K562 (cell line): ENCODE results near the gene CFAP251. TPM values are rescaled to one million over a fixed set of nuclear protein-coding genes. Genes with fewer than 3 reads are reported as not detected.

Experiments used
- BCOR ChIP-seq: fragments of 450-650 bp; IDR thresholded peaks from 2 replicates; pipeline ENCODE4 v1.6.1; 2016
- FOXK1 ChIP-seq: sonication (generic); formaldehyde crosslinking; IDR thresholded peaks from 2 replicates; pipeline ENCODE4 v1.8.0; 2022; ENCODE audit warnings: missing genetic modification reagents, mild to moderate bottlenecking, borderline replicate concordance
- NEUROD1 ChIP-seq: fragments of 150-350 bp; IDR thresholded peaks from 2 replicates; pipeline ENCODE4 v1.6.1; 2014; ENCODE audit warnings: borderline replicate concordance, low read length, low read depth; ENCODE audit not compliant: partially characterized antibody
- PRMT5 ChIP-seq: sonication (generic); formaldehyde crosslinking; IDR thresholded peaks from 2 replicates; pipeline ENCODE4 v1.5.0; 2020; ENCODE audit warnings: missing genetic modification reagents
- PURB ChIP-seq: sonication (generic); formaldehyde crosslinking; IDR thresholded peaks from 2 replicates; pipeline ENCODE4 v1.9.0; 2021; ENCODE audit warnings: low read depth, mild to moderate bottlenecking, missing genetic modification reagents
- RHOXF2B ChIP-seq: fragments of 250-450 bp; sonication (Bioruptor Pico); conservative IDR thresholded peaks from 2 replicates; pipeline ENCODE4 v1.5.1; 2021
- SREBF1 ChIP-seq: fragments of 150-350 bp; IDR thresholded peaks from 2 replicates; pipeline ENCODE4 v1.6.1; 2014; ENCODE audit warnings: antibody characterized with exemption, low read depth, low read length, borderline replicate concordance
- STAG1 ChIP-seq: sonication (generic); formaldehyde crosslinking; IDR thresholded peaks from 2 replicates; pipeline ENCODE4 v1.5.0; 2020; ENCODE audit warnings: missing genetic modification reagents, borderline replicate concordance
- XRCC3 ChIP-seq: fragments of 450-650 bp; IDR thresholded peaks from 2 replicates; pipeline ENCODE4 v1.6.1; 2017; ENCODE audit warnings: mild to moderate bottlenecking, moderate library complexity
- ZNF436 ChIP-seq: fragments of 250-450, 450-650 bp; sonication (Bioruptor Pico); formaldehyde crosslinking; IDR thresholded peaks from 2 replicates; pipeline ENCODE4 v1.7.0; 2020; ENCODE audit warnings: mild to moderate bottlenecking
- polyA plus RNA-seq, 8 experiments: library from polyadenylated mRNA; depleted of rRNA in 4 of 8; stranded (reverse) in 5 of 8; unstranded in 3 of 8; fragments of >200 nt; fragmentation: Nextera tagmentation in 2 of 8; fragmentation: Illumina TruSeq in 1 of 8; extraction: Ambion mirVana in 2 of 8; extraction: Trizol in 1 of 8; gene quantifications; 2 replicates each; pipeline versions ENCODE4 v1.2.1 to v1.2.3, GENCODE V29; 2011 to 2014; ENCODE audit warnings: inconsistent platforms in 1 of 8, missing spikeins in 1 of 8
- total RNA-seq, 7 experiments: library from RNA; depleted of rRNA in 6 of 7; stranded (reverse); fragments of >200 nt in 6 of 7; fragmentation: Illumina TruSeq in 2 of 7; extraction: Trizol in 2 of 7; gene quantifications; 2 replicates each; pipeline versions ENCODE4 v1.2.1 to v1.2.3, GENCODE V29; 2011 to 2021; ENCODE audit warnings: low replicate concordance in 1 of 7
- TF ChIP-seq, protein P1 (sequence below): fragments of 450-650 bp; IDR thresholded peaks from 2 replicates; pipeline ENCODE4 v1.6.1; 2016
- TF ChIP-seq, protein P2 (sequence below), 2 experiments: fragments of 450-650 bp; IDR thresholded peaks; 2 replicates each; pipeline ENCODE4 v1.6.1; 2016; ENCODE audit warnings: mild to moderate bottlenecking in 2 of 2, borderline replicate concordance in 1 of 2, low read depth in 1 of 2, moderate library complexity in 1 of 2
- TF ChIP-seq, protein P3 (sequence below): fragments of 450-650 bp; IDR thresholded peaks from 2 replicates; pipeline ENCODE4 v1.6.1; 2018; ENCODE audit warnings: mild to moderate bottlenecking, low read depth; ENCODE audit not compliant: partially characterized antibody

CFAP251 gene
- total and polyA plus RNA-seq, 9 of the 15 experiments (the other 6 are each of a cell fraction or from before 2014, with no cell fraction given) = 16.6 to 31.0 (median 19.1) TPM

DNA sequence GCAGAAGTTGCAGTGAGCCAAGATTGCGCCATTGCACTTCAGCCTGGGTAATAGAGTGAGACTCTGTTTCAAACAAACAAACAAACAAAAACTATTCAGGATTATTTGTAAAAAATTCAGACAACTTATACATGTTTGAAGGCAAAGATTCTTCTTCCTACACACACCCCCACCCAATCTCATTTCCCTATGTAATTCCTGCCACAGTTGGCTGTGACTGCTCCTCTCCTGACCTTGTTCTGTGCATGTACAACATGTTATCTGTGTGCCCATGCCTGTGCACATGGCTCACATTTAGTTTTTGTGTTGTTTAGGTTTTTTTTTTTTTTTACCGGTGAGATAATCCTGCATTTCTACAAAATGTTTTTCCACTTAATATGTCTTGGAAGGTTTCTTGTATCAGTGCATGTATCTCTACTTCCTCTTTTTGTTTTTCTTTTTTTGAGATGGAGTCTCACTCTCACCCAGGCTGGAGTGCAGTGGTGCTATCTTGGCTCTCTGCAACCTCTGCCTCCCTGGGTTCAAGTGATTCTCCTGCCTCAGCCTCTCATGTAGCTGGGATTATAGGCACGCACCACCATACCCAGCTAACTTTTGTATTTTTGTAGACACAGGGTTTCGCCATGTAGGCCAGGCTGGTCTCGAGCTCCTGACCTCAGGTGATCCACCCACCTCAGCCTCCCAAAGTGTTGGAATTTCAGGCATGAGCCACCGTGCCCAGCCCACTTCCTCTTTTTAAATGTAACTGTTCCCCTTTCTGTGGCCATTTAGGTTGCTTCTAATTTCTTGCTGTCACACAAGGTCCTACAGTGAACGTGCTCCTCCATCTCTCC, 8.7 kb downstream of the CFAP251 start (continued):
- TF ChIP-seq NEUROD1 (no peak), PRMT5 (CRISPR knock-in tag) (no peak), RHOXF2B (CRISPR knock-in tag) (no peak), XRCC3 (no peak), PURB (CRISPR knock-in tag) (no peak), ZNF436 (no peak), SREBF1 (no peak), STAG1 (CRISPR knock-in tag) (no peak), BCOR (peak; percentile 59; the same call in 1 of the 2 replicates), FOXK1 (CRISPR knock-in tag) (0 out of 2 replicates have a peak, but pooled peaks have one; percentile 15)
- TF ChIP-seq, protein P1, sequence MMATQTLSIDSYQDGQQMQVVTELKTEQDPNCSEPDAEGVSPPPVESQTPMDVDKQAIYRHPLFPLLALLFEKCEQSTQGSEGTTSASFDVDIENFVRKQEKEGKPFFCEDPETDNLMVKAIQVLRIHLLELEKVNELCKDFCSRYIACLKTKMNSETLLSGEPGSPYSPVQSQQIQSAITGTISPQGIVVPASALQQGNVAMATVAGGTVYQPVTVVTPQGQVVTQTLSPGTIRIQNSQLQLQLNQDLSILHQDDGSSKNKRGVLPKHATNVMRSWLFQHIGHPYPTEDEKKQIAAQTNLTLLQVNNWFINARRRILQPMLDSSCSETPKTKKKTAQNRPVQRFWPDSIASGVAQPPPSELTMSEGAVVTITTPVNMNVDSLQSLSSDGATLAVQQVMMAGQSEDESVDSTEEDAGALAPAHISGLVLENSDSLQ = no peak
- TF ChIP-seq, protein P2, sequence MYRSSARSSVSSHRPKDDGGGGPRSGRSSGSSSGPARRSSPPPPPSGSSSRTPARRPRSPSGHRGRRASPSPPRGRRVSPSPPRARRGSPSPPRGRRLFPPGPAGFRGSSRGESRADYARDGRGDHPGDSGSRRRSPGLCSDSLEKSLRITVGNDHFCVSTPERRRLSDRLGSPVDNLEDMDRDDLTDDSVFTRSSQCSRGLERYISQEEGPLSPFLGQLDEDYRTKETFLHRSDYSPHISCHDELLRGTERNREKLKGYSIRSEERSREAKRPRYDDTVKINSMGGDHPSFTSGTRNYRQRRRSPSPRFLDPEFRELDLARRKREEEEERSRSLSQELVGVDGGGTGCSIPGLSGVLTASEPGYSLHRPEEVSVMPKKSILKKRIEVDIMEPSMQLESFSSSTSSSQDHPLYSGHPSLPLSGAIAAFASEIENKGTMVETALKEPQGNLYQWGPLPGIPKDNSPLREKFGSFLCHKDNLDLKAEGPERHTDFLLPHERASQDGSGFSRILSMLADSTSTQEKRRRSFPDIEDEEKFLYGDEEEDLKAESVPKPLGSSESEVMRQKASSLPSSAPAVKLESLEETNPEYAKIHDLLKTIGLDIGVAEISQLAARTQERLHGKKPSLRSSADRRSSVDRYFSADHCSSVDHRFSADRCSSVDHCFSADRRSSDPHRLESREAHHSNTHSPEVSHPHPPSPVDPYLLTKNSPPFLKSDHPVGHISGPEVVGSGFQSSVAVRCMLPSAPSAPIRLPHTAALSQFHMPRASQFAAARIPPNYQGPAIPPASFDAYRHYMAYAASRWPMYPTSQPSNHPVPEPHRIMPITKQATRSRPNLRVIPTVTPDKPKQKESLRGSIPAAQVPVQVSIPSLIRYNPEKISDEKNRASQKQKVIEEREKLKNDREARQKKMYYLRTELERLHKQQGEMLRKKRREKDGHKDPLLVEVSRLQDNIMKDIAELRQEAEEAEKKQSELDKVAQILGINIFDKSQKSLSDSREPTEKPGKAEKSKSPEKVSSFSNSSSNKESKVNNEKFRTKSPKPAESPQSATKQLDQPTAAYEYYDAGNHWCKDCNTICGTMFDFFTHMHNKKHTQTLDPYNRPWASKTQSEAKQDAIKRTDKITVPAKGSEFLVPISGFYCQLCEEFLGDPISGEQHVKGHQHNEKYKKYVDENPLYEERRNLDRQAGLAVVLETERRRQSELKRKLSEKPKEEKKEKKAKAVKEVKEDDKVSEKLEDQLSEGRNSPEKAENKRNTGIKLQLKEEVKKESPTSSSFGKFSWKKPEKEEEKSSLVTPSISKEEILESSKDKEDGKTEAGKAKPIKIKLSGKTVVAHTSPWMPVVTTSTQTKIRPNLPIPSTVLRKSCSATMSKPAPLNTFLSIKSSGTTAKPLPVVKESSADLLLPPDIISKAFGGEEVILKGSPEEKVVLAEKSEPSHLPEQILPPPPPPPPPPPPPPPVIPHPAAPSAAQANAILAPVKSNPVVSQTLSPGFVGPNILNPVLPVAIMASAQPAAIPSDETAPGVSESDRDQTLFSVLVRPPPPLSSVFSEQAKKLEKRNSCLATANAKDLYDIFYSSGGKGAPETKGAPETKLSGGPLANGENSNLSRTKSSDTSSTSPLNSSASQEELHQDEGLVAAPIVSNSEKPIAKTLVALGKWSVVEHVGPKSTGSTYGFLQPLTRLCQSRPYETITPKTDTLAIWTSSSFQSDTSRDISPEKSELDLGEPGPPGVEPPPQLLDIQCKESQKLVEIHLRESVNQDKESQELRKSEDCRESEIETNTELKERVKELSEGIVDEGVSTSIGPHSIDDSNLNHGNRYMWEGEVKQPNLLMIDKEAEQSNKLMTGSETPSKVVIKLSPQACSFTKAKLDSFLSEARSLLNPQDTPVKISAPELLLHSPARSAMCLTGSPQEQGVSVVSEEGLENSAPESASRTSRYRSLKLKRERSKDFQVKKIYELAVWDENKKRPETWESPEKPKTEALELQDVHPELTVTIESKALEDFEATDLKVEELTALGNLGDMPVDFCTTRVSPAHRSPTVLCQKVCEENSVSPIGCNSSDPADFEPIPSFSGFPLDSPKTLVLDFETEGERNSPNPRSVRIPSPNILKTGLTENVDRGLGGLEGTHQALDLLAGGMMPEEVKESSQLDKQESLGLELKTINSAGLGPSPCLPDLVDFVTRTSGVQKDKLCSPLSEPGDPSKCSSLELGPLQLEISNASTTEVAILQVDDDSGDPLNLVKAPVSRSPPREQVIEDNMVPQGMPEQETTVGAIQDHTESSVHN (IDR thresholded peaks at IDR 0.05; ENCODE audit: borderline replicate concordance in 1 of 2, low read depth in 1 of 2) = peak in 1 of 2 experiments; percentile 15; a peak in 1 of 4 replicates
- TF ChIP-seq, protein P3, sequence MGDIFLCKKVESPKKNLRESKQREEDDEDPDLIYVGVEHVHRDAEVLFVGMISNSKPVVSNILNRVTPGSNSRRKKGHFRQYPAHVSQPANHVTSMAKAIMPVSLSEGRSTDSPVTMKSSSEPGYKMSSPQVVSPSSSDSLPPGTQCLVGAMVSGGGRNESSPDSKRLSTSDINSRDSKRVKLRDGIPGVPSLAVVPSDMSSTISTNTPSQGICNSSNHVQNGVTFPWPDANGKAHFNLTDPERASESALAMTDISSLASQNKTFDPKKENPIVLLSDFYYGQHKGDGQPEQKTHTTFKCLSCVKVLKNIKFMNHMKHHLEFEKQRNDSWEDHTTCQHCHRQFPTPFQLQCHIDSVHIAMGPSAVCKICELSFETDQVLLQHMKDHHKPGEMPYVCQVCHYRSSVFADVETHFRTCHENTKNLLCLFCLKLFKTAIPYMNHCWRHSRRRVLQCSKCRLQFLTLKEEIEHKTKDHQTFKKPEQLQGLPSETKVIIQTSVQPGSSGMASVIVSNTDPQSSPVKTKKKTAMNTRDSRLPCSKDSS = no peak
